Activated naive CD4-positive, alpha-beta T cell treated with anti-CD3 and anti-CD28 coated beads, Interleukin-2, amount 50 U/mL, for 72 hours (primary cell): ENCODE data around the gene NEB. TPM values are rescaled to one million over a fixed set of nuclear protein-coding genes. Genes with fewer than 3 reads are reported as not detected.

Experiments used
- ATAC-seq, 2 donors: fragments of 150-1000 bp; cut with Tn5 transposase; 2 replicates each; pipeline ENCODE4 v1.10.0; 2021; ENCODE audit warnings: mild to moderate bottlenecking in 2 of 2, moderate library complexity in 2 of 2
- DNase-seq, 2 donors: peaks; one replicate each; pipeline ENCODE4 v3.0.0; 2021 to 2022; ENCODE audit warnings: low spot score in 2 of 2
- H3K27ac Mint-ChIP-seq, 2 donors: one replicate each; pipeline ENCODE4 v1.8.0; 2022; ENCODE audit warnings: mild to moderate bottlenecking in 2 of 2, mixed read lengths in 2 of 2
- H3K36me3 Mint-ChIP-seq, 2 donors: one replicate each; pipeline ENCODE4 v1.8.0; 2022; ENCODE audit warnings: mixed read lengths in 2 of 2
- H3K9me3 Mint-ChIP-seq, 2 donors: one replicate each; pipeline ENCODE4 v1.8.0; 2022; ENCODE audit warnings: mixed read lengths in 2 of 2
- total RNA-seq, 2 donors: library from RNA; stranded (reverse); gene quantifications; one replicate each; pipeline ENCODE4 v1.2.3, GENCODE V29; 2022

The NEB gene
- total RNA-seq, 2 donors from 2014 or later: 0.30 to 0.31 TPM

DNA sequence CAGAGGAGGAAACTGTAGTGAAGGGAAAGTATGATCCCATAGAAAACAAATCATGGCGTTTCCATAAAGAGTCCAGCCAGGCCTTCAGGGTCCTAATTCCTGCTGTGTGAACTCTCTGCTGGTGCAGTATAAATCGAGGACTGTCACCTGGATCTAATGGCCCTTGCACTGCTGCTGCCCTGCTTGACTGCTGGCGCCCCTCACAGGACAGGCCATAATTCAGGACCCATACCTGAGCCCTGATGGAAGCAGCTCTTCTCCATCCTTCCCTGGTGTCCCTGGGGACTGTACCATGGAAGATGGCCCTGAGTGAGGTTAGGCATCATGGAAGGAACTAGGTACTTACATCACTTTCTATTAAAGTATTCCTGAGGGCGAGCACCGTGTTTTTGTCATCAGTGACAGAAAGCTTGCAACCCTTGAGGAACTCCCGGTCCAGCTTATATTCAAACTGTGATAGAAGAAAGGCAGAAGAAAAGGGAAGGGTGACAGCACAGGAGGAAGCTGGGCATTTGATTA is 207.6 kb downstream of the NEB start:
- H3K27ac Mint-ChIP-seq: no peak overlapping the region
- ATAC-seq: no peak
- DNase-seq: no peak
- H3K9me3 Mint-ChIP-seq: no peaks in the 10 kb centered on the region
- peaks cover 0 to 5% of the 10 kb centered on the region in 2 donors for H3K36me3 Mint-ChIP-seq

GRCh38 chr2:151525821-151526373 is 208.4 kb downstream of the NEB start:
- Mint-ChIP-seq H3K9me3 (no peaks in the 10 kb centered on the region), H3K27ac (no peak overlapping the region), H3K36me3 (peaks cover 0 to 5% of the 10 kb centered on the region in 2 donors)
- DNase-seq (no peak), ATAC-seq (no peak)

DNA sequence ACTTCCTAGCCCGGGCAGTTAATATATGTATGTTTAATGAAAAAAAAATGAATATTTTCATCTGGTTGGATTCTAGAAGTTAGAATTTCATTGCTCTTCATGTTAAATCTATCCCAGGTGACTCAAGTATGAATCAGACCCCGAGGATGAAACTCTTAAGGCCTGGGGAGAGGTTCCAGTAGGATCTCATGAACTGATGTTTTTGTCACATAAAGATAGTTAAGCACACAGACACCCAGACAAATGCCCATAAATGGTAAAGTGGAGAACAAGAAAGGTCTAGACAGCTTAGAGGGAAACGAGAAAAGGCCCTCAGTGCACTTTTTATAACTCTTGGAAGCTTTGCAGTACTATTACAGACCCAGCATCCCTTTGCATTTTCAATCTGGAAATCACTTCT is 210.4 kb downstream of the NEB start:
- no peak for DNase-seq
- ATAC-seq: no peak
- Mint-ChIP-seq H3K9me3 (no peaks in the 10 kb centered on the region), H3K36me3 (no peaks in the 10 kb centered on the region), H3K27ac (no peak overlapping the region)

DNA sequence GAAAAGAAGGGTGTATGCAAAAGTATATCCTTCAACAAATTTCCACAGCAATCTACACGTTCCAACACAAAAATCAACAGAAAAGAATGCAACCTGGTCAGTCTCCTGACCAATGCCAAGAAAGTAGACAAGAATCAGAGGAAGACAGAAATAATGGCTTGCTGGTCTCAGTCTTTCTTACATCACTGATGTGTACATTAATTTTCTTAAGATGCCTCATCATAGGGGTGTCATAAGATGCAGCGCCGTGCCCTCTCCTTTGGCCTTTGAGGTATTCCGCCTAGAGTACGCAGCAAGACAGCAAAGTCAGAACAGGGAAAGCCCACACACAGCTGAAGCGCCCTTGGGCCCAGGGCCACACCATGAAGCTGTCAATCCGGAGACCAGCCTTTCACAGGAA is 211.7 kb downstream of the NEB start:
- Mint-ChIP-seq H3K27ac (no peak overlapping the region), H3K9me3 (no peaks in the 10 kb centered on the region), H3K36me3 (no peaks in the 10 kb centered on the region)
- DNase-seq (no peak), ATAC-seq (no peak)

GRCh38 chr2:151520976-151521375 is 213.3 kb downstream of the NEB start:
- ATAC-seq: no peak
- no peak overlapping the region for H3K27ac Mint-ChIP-seq
- DNase-seq: no peak
- H3K36me3 Mint-ChIP-seq: no peaks in the 10 kb centered on the region
- no peaks in the 10 kb centered on the region for H3K9me3 Mint-ChIP-seq

DNA sequence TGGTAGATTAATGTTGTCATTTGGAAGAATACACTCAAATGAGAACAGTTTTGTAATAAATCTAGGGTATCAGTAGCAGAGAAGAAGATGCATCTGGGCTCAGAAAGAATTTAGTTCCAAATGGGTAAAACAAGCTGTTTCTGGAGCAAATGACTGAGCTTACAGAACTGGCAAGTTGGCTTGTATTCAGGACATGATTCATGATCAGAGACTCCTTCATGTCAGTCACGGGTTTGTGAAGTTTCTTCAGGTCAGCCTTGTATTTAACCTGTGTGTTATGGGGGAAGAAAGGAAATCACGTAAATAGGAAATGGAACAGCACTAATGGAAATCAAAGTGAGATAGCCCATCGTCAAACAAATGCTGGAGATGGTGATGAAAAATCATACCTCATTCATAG is 215.5 kb downstream of the NEB start:
- DNase-seq (no peak), ATAC-seq (no peak)
- H3K36me3 Mint-ChIP-seq: no peaks in the 10 kb centered on the region
- H3K27ac Mint-ChIP-seq: no peak overlapping the region
- H3K9me3 Mint-ChIP-seq: no peaks in the 10 kb centered on the region

GRCh38 chr2:151508519-151508918 is 225.8 kb downstream of the NEB start:
- no peak for ATAC-seq
- H3K36me3 Mint-ChIP-seq: peaks cover 10 to 19% of the 10 kb centered on the region in 2 donors

GRCh38 chr2:151506170-151506569 is 228.1 kb downstream of the NEB start:
- no peak for ATAC-seq
- Mint-ChIP-seq H3K27ac (peak overlapping the region in 1 of 2 donors; percentile 22), H3K9me3 (no peaks in the 10 kb centered on the region), H3K36me3 (peaks cover 9 to 10% of the 10 kb centered on the region in 2 donors)
- no peak for DNase-seq

More at GRCh38 chr2:151508519-151508918, 225.8 kb downstream of the NEB start:
- no peak for DNase-seq
- Mint-ChIP-seq H3K27ac (no peak overlapping the region), H3K9me3 (no peaks in the 10 kb centered on the region)

DNA sequence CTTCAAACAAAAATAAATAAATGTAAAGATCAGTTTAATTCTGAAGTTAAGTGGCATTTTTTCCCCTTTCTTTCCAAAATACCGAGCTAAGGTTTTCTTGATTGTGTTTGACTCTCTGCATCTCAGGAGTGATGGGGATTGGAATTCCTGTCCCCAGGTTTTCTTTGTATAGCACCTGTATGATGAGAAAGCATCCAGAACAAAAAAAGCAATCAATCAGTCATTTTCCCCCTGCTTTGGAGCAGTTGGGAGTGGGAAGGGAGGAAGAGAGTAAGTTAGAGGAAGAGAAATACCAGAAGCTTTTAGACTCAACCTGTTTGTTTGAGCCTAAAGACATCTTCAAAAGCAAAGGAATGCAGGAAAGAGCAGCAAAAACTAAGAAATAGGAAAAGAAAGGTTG is 236.1 kb downstream of the NEB start:
- peaks cover 0 to 5% of the 10 kb centered on the region in 2 donors for H3K36me3 Mint-ChIP-seq
- H3K27ac Mint-ChIP-seq: no peak overlapping the region
- no peak for DNase-seq
- ATAC-seq: no peak
- no peaks in the 10 kb centered on the region for H3K9me3 Mint-ChIP-seq

DNA sequence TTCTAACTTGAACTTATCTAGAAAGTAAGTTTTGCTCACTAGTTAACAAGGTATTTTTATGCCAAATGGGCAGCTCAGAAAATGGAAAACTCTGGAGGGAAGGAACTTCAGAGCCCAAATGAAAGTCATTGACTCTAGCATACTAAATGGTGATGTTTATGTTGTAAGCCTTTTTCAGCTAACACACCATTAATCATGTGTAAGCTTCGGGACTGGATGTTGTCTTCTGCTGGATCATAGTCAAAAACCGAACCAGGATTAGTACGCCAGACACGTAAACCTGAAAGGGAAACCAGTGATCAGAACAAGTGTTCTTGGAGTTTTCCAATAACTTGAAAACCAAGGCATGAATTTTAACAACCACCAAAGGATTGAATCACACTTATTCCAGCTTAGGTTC is 242.8 kb downstream of the NEB start:
- no peak for DNase-seq
- Mint-ChIP-seq H3K36me3 (peaks cover 9 to 19% of the 10 kb centered on the region in 2 donors), H3K27ac (no peak overlapping the region), H3K9me3 (peaks cover 0 to 3% of the 10 kb centered on the region in 2 donors)
- ATAC-seq: no peak

DNA sequence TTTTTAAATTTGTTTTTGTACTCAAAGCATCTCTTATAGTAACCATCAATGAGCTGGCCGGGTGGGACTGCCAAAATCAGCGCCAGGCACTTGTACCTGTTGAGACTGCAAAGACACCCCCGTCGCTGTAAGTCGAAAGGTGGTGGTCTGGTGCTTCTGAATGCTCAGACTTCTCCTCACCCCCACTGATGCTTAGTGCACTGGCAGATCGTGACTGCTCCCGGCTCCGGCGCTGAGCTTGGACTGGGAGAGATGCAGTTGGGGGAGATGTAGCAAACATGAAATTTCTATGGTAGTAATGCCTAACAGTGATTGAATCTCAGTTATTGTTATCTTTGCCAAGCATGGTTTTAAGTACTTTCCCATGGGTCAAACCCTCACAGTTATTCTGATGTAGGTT is 244.0 kb downstream of the NEB start:
- no peak for DNase-seq
- peaks cover 9 to 31% of the 10 kb centered on the region in 2 donors for H3K36me3 Mint-ChIP-seq
- no peak overlapping the region for H3K27ac Mint-ChIP-seq
- no peak for ATAC-seq
- peaks cover 0 to 15% of the 10 kb centered on the region in 2 donors for H3K9me3 Mint-ChIP-seq

GRCh38 chr2:151486053-151486452 is 248.2 kb downstream of the NEB start:
- peaks cover 18 to 65% of the 10 kb centered on the region in 2 donors for H3K36me3 Mint-ChIP-seq
- peaks cover 0 to 16% of the 10 kb centered on the region in 2 donors for H3K9me3 Mint-ChIP-seq
- DNase-seq (no peak), ATAC-seq (peak; percentile 6 to 8)
- H3K27ac Mint-ChIP-seq: peak overlapping the region in 1 of 2 donors; percentile 12

DNA sequence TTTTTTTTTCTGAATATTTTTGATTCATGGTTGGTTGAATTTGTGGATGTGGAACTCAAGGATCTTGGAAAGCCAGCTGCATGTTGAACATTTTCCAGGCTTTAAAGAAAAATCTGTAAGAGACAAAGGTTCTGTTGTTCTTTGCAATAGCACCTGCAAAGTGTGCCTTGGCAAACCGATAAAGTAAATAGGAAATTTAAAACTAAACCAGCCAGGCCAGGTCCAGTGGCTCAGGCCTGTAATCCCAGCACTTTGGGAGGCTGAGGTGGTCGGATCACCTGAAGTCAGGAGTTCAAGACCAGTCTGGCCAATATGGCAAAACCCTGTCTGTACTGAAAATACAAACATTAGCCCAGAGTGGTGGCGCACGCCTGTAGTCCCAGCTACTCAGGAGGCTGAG is 250.2 kb downstream of the NEB start:
- DNase-seq: no peak
- Mint-ChIP-seq H3K36me3 (peaks cover 24 to 73% of the 10 kb centered on the region in 2 donors), H3K9me3 (peaks cover 0 to 22% of the 10 kb centered on the region in 2 donors), H3K27ac (no peak overlapping the region)
- ATAC-seq: no peak

GRCh38 chr2:151483546-151483945 is 250.7 kb downstream of the NEB start:
- no peak overlapping the region for H3K27ac Mint-ChIP-seq
- peaks cover 24 to 79% of the 10 kb centered on the region in 2 donors for H3K36me3 Mint-ChIP-seq
- no peak for DNase-seq
- peaks cover 0 to 22% of the 10 kb centered on the region in 2 donors for H3K9me3 Mint-ChIP-seq
- ATAC-seq: no peak

GRCh38 chr2:151482171-151482725 is 252.0 kb downstream of the NEB start:
- H3K9me3 Mint-ChIP-seq: peaks cover 0 to 22% of the 10 kb centered on the region in 2 donors

DNA sequence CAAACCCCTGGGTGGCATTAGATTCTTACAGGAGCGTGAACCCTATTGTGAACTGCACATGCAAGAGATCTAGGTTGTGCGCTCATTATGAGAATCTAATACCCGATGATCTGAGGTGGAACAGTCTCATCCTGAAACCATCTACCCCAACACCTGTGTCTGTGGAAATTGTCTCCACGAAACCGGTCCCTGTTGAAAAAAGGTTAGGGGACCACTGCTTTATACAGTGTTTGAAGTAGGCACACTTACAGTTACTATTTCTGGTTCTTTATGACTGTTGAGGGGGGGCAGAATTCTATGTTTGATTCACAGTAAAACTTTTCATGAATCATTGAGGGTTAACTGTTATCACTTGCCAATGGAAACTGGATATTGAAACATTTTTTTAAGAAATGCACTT is 252.5 kb downstream of the NEB start:
- Mint-ChIP-seq H3K9me3 (peaks cover 0 to 21% of the 10 kb centered on the region in 2 donors), H3K36me3 (peaks cover 24 to 87% of the 10 kb centered on the region in 2 donors), H3K27ac (peak overlapping the region; percentile 72 to 81)
- ATAC-seq (peak; percentile 93 to 94), DNase-seq (peak in 1 of 2 donors; percentile 49)

More at GRCh38 chr2:151482171-151482725, 252.0 kb downstream of the NEB start:
- peaks cover 24 to 87% of the 10 kb centered on the region in 2 donors for H3K36me3 Mint-ChIP-seq
- DNase-seq: peak in 1 of 2 donors; percentile 9
- H3K27ac Mint-ChIP-seq: peak overlapping the region; percentile 72 to 81
- ATAC-seq: peak; percentile 29 to 32

DNA sequence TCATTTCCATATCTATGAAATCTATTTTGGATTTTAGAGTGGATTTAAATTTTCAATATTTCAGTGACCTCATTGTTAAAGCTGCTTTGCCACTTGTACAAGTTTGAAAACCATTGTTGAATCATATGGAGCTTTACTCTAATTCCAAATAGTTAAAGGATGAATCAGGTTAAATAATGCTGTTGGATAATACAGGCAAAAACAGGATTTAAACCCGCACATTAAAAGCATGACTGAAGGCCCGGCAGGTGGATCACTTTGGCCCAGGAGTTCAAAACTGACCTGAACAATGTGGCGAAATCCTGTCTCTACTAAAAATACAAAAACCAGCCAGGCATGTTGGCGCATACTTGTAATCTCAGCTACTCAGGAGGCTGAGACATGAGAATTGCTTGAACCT is 256.3 kb downstream of the NEB start:
- peaks cover 0 to 5% of the 10 kb centered on the region in 2 donors for H3K9me3 Mint-ChIP-seq
- DNase-seq (no peak), ATAC-seq (no peak)
- no peak overlapping the region for H3K27ac Mint-ChIP-seq
- H3K36me3 Mint-ChIP-seq: peaks cover 12 to 76% of the 10 kb centered on the region in 2 donors

- Mint-ChIP-seq H3K36me3 (peaks cover 20 to 75% of the 10 kb centered on the region in 2 donors), H3K9me3 (peaks cover 0 to 5% of the 10 kb centered on the region in 2 donors), H3K27ac (no peak overlapping the region)
- no peak for ATAC-seq
- DNase-seq: no peak
Observed at GRCh38 chr2:151476287-151476686, 258.0 kb downstream of the NEB start.
